TTC549 (cell line): ENCODE measurements around the gene ZBTB49.
"Not testable (repeated sequence)": the region's sequence is repeated elsewhere in the genome, so short reads cannot be mapped to it uniquely, and the experiment has no call there.

Experiments used
- FAIRE-seq: peaks from 2 replicates; lab custom pipeline; 2012; peaks lifted over from hg19 to GRCh38; lab: Jason Lieb, UNC

Gene ZBTB49

DNA sequence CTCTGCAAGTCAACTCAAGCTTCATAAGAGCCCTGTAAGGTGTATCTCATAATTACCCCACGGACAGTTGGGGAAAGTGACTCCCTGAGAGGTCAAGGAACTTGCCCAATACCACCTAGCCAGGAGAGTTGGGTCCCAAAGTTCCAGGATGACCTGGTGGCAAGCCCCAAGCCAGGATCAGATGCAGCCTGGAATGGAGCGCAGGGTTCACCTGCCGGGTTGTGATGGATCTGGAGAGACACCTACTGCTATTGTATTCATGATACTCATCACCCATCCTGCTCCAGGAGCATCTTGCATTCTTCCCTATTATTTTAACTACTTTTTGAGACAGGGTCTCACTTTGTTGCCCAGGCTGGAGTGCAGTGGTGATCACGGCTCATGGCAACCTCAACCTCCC is 36.1 kb downstream of the ZBTB49 start:
- no peak for FAIRE-seq

DNA sequence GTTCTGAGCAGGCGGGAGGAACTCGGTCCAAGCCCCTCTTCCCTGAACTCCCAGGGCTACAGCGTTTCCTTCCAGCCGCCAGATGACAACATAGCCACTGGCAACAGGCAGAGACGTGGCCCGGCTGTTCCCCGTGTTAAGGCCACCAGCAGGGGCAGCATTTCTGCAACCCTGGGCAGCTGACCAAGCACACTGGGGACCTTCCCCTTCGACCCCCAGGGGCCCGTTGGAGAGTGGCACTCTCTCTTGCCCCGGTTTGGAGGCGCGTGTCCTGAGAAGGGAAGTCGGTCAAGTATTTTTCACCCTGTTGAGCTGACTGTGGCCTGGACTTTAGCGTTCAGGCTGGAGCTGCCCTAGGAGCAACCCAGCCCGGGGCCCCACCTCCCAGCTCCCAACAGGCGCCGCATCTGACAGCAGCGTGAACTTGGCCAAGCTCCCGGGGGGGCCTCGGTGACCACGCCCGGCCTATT is 37.6 kb downstream of the ZBTB49 start:
- no peak for FAIRE-seq

GRCh38 chr4:4328206-4328605 is 38.2 kb downstream of the ZBTB49 start:
- no peak for FAIRE-seq

DNA sequence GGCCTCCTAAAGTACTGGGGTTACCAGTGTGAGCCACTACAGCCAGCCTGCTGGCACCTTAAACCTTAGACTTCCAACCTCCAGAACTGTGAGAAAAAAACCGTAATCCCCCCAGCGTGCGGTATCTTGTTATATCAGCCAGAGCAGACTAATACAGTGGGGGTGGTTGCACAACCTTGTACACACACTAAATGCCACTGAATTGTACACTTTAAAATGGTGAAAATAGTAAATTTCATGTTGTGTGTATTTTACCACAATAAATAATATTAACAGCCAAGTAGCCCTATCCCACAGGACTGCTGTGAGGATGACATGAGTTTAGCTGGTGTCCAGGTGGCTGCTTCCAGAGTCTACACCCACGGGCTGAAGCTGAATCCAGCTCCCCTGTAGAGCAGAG is 38.8 kb downstream of the ZBTB49 start:
- FAIRE-seq: no peak

DNA sequence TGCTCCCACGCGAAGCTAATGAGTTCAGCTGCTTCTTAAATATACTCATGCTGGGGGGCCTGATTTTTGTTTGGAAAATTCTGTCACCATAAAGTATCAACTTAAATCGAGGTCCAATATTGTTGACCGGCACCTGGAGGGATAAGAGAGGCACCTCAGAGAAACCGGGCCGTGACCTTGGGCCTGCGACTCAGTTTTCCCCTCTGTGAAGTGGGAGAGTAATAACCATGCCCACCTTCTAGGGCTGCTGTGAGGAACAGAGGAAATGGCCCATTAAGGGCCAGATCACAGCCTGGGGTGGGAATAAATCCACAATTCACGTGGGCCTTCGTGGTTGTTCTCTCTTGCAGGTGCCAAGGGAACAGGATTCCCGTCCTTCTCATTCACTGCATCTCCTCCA is 39.4 kb downstream of the ZBTB49 start:
- FAIRE-seq: no peak

DNA sequence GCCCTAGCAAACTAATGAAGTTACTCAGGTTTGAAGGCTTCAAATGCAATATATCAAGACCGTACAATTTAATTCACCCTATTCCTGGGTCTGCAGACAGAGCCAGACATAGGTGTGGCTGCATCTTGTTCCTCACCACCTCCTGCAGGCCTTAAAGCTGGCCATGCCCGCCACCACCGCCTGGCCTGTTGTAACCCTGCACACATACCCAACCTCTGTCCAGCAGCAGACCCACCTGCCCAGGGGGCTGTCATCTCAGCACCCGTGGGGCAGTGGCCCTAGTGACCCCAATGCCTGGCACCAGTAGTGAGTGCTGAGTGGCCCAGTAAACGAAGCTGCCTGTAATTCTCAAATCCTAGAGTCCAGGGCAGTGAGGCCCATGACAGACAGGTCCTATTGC is 40.7 kb downstream of the ZBTB49 start:
- FAIRE-seq: no peak

GRCh38 chr4:4332529-4332928 is 42.5 kb downstream of the ZBTB49 start:
- no peak for FAIRE-seq

DNA sequence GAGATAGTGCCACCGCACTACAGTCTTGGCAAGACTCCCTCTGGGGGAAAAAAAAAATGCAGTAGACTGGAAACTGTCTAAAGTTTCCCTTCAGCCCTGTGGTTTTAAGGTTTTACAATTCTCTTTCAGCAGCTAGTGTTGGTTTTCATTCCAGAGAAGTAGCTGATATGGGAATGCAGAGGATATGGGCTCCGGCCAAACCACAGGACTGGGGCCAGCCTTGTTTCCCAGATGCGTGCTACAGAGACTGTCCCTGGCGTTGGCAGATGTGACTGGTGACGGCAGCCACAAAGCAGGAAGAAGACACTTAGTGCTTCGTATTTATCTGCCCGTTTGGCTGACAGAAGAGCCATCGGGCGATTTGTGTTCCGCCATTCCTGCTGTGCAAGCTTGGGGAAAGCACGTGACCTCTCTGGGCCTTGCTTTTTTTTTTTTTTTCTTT is 43.2 kb downstream of the ZBTB49 start:
- FAIRE-seq: no peak

DNA sequence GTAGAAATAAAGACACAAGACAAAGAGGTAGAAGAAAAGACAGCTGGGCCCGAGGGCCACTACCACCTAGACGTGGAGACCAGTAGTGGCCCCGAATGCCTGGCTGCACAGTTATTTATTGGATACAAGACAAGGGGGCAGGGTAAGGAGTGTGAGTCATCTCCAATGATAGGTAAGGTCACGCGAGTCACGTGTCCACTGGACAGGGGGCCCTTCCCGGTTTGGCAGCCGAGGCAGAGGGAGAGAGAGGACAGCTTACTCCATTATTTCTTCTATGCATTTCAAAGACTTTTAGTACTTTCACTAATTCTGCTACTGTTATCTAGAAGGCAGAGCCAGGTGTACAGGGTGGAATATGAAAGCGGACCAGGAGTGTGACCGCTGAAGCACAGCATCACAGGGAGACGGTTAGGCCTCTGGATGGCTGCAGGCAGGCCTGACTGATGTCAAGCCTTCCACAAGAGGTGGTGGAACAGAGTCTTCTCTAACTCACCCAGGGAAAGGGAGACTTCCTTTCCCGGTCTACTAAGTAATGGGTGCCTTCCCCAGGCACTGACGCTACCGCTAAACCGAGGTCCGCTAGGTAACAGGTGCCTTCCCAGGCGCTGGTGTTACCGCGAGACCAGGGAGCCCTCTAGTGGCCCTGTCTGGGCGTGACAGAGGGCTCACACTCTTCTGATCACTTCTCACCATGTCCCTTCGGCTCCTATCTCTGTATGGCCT is 44.9 kb downstream of the ZBTB49 start:
- no peak for FAIRE-seq

GRCh38 chr4:4338210-4339001 is 48.4 kb downstream of the ZBTB49 start:
- no peak for FAIRE-seq

DNA sequence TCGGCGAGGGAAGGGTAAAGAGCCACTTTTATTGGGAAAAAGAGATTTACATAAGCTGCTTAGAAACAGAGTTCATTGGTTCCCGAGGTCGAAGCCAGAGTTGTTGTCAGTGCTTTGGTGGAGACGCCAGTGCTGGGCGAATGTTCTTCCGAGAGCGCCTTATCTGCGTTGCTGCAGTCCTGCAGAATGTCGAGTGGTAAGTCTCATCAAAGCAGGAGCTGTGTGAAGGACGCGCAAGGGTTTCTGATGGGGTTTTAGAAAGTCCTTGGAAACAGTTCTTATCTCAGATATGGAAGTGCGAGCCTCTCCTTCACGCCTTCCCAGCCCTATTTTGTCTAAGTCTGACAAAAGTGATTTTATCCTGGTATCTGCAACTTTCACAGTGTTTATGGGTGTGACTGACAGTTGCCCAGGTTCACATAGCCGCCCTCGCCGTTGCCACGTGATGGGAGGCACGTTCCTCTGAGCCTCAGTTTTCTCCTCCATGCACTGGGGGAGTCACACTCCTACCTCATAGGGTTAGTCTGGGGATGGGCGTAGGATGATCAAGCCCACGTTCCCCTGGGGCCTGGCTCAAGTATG is 49.5 kb downstream of the ZBTB49 start:
- FAIRE-seq: no peak

- no peak for FAIRE-seq
These were observed 52.0 kb downstream of the ZBTB49 start for GRCh38 chr4:4341861-4342650.

DNA sequence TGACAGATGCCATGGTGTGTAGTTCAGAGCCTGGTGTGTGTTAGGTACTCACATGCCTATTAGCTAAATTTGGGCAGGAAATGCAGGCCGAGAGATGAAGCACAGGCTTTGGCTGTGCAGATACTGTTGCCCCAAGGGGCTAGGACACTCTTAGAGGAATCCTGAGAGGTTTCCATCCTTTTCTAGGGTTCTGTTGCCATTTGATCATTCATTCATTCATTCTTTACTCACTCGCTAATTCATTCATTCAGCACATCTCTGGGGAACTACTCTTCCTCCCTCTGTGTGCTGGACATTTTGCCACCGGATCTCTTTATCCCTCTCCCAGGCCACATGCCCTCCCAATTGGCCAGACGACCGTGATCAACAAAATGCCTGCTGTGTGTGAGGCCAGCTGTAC is 53.0 kb downstream of the ZBTB49 start:
- no peak for FAIRE-seq

GRCh38 chr4:4344915-4345527 is 55.0 kb downstream of the ZBTB49 start:
- no peak for FAIRE-seq

- FAIRE-seq: no peak
These were observed 57.5 kb downstream of the ZBTB49 start for GRCh38 chr4:4347585-4347984.

DNA sequence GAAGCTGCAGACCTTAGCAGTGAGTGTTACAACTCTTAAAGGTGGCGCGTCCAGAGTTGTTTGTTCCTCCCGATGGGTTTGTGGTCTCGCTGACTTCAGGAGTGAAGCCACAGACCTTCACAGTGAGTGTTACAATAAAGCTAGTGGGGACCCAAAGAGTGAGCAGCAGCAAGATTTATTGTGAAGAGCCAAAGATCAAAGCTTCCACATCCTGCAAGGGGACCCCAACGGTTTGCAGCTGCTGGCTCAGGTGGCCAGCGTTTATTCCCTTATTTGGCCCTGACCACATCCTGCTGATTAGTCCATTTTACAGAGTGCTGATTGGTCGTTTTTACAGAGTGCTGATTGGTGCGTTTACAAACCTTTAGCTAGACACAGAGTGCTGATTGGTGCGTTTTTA is 58.5 kb downstream of the ZBTB49 start:
- not testable (repeated sequence) for FAIRE-seq

GRCh38 chr4:4349867-4350266 is 59.8 kb downstream of the ZBTB49 start:
- FAIRE-seq: no peak

DNA sequence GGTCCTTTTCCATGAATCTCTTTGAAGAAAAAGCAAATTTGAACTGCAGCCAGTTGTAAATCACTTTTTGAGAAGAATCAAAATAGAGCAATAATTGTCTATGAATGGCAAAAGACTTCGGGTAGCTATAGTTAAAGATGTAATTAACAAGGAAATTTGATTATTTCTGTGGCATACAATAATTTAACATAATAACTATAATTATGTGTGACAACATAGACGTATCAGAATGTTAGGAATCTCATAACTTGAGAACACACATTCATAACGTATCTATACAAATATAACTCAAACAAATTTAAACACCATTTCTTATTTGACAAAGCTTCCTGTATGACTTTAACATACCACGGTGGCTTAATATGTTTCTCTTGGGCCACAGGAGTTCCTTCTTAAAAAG is 60.9 kb downstream of the ZBTB49 start:
- FAIRE-seq: no peak

GRCh38 chr4:4355302-4355701 is 65.3 kb downstream of the ZBTB49 start:
- no peak for FAIRE-seq

DNA sequence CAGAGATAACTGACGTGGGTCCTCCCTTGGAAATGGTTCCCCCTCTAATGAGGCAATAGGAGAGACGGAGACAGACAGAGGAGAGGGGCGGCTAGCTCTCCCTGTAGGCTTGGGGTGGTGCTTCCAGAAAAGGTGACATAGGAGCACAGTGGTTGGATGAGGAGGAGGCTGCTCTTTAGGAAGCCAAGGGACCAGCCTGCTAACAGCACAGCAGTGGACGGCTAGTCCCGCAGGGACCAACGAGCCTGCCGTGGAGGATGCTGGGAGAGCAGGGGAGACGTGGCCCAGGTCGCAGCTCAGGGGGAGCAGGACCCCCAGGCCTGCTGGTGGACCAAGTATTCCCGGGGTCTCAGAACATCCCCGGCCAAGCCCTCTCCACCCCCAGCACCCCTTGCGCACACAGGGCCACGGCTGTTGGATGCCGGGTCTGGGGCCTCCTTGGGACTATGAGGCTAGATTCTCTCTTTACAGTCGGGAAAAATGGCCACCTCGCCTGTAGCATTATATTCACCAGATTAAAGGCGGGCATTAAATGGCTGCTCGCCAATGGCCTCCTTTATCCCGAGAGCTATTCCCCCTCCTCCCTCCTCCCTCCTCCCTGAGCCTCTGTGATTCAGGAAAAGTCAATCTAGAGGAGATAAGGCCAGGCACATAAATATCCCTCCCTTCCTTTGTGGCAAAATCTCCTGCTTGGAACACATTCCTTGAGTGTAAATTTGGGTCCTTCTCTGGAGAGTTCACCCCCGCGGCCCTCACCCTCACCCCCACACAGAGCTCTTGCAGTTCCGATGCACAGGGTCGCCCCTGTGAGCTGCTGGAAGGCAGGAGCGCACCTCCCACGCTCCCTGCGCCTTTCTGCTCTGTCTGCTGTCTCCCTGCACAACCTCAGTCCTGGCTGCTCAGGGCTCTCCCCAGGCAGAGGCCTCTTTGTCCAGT is 66.3 kb downstream of the ZBTB49 start:
- no peak for FAIRE-seq
